ENCODE data around the gene EHBP1L1. TPM values are rescaled to one million over a fixed set of nuclear protein-coding genes. Genes with fewer than 3 reads are reported as not detected.

The EHBP1L1 gene
- polyA plus RNA-seq, 3 donors: 29.6 to 507 (median 42.6) TPM

GRCh38 chr11:65641297-65642013 is 65.6 kb downstream of the EHBP1L1 start:
- intact Hi-C loops (cut with micrococcal nuclease): no loop called here
- H3K4me2 ChIP-seq (replicated peaks; ENCODE audit: extremely low read depth, low read length, poor library complexity, severe bottlenecking): peak overlapping the region; percentile 100
- no peak for TF ChIP-seq CTCF (IDR thresholded peaks at IDR 0.05)
- Mint-ChIP-seq H3K36me3 (peaks cover 40 to 58% of the 10 kb centered on the region in 2 donors), H3K4me1 (peaks cover 56% of the 10 kb centered on the region), H3K9me3 (no peaks in the 10 kb centered on the region), H3K27me3 (ENCODE audit: low read depth in 3 of 3) (no peaks in the 10 kb centered on the region), H3K4me3 (peak overlapping the region; percentile 94), H3K27ac (peak overlapping the region; percentile 86 to 94 (median 90))
- H3K27ac ChIP-seq (ENCODE audit: low read depth in 1 of 2, low read length in 2 of 2): peak overlapping the region; percentile 93 to 98
- peaks cover 78% of the 10 kb centered on the region for H4K20me1 ChIP-seq (ENCODE audit: insufficient read depth, low read length)
- peak overlapping the region; percentile 82 for H3K9ac ChIP-seq (ENCODE audit: insufficient read depth, low read length, poor library complexity, severe bottlenecking)
- peak overlapping the region; percentile 61 to 99 (median 76) for H3K4me3 ChIP-seq (replicated peaks in 1 of 3; ENCODE audit: low read depth in 2 of 3, low read length in 3 of 3)
- DNase-seq: no peak
- 41% methylated on average over 15 of the region's 16 CpGs for WGBS (ENCODE audit: insufficient coverage)
- no peaks in the 10 kb centered on the region for H3K27me3 ChIP-seq (ENCODE audit: control insufficient read depth in 2 of 2, insufficient read depth in 2 of 2, low read length in 2 of 2)
- H2AFZ ChIP-seq (ENCODE audit: insufficient read depth, low read depth, low read length, poor library complexity, severe bottlenecking): peak overlapping the region; percentile 67
- H3K79me2 ChIP-seq (ENCODE audit: insufficient read depth, low read length): peaks cover 78% of the 10 kb centered on the region
- H3K36me3 ChIP-seq (replicated peaks in 1 of 2; ENCODE audit: control insufficient read depth in 1 of 2, insufficient read depth in 2 of 2, low read length in 2 of 2): peaks cover 44 to 49% of the 10 kb centered on the region in 2 donors
- H3K4me1 ChIP-seq (ENCODE audit: control insufficient read depth in 1 of 2, insufficient read depth in 2 of 2, low read length in 2 of 2): peaks cover 44 to 72% of the 10 kb centered on the region in 2 donors
- H3K9me3 ChIP-seq (replicated peaks in 1 of 2; ENCODE audit: control insufficient read depth in 1 of 2, insufficient read depth in 1 of 2, low read length in 2 of 2): no peaks in the 10 kb centered on the region

Small RNA genes within 50 kb of the gene (small RNA-seq; reads per million reads assigned to genes)
- gene AP001362.1 (ENCODE audit: insufficient read length, low read depth) (not detected), gene MIR4690 (ENCODE audit: insufficient read length, low read depth) (not detected)

Other genes starting within 250 kb of the EHBP1L1 start
- 10 to 100 TPM; 35.7 to 39.0 (median 35.9) TPM for gene DPF2, start 242.2 kb upstream of the EHBP1L1 start, polyA plus RNA-seq
- gene TIGD3, start 221.3 kb upstream of the EHBP1L1 start, polyA plus RNA-seq: 1 to 10 TPM; 1.7 to 3.7 (median 2.8) TPM
- gene SLC25A45, start 193.4 kb upstream of the EHBP1L1 start, polyA plus RNA-seq: 10 to 100 TPM in 1 of 3 donors, 1 to 10 TPM in 2; 3.7 to 11.3 (median 4.1) TPM
- gene FRMD8, start 189.4 kb upstream of the EHBP1L1 start, polyA plus RNA-seq: 10 to 100 TPM; 33.7 to 41.2 (median 35.4) TPM
- gene NEAT1, start 153.3 kb upstream of the EHBP1L1 start, polyA plus RNA-seq: 100 to 1,000 TPM in 1 of 3 donors, 1 to 10 TPM in 1, under 1 TPM in 1; 0.90 to 293 (median 1.3) TPM
- 100 to 1,000 TPM; 263 to 815 (median 554) TPM for gene MALAT1, start 77.0 kb upstream of the EHBP1L1 start, polyA plus RNA-seq
- 10 to 100 TPM; 18.6 to 71.6 (median 29.7) TPM for gene SCYL1, start 51.0 kb upstream of the EHBP1L1 start, polyA plus RNA-seq
- gene LTBP3, start 17.7 kb upstream of the EHBP1L1 start, polyA plus RNA-seq: 10 to 100 TPM in 1 of 3 donors, 1 to 10 TPM in 2; 3.4 to 19.4 (median 4.6) TPM
- 10 to 100 TPM; 48.5 to 65.1 (median 56.2) TPM for gene ZNRD2, start 5.6 kb upstream of the EHBP1L1 start, polyA plus RNA-seq
- 100 to 1,000 TPM in 1 of 3 donors, 10 to 100 TPM in 2; 51.3 to 139 (median 70.8) TPM for gene FAM89B, start 3.5 kb upstream of the EHBP1L1 start, polyA plus RNA-seq
- gene KCNK7, start 19.7 kb downstream of the EHBP1L1 start, polyA plus RNA-seq: 1 to 10 TPM in 1 of 3 donors, not detected in 2; 4.3 TPM
- gene MAP3K11, start 38.2 kb downstream of the EHBP1L1 start, polyA plus RNA-seq: 100 to 1,000 TPM in 1 of 3 donors, 10 to 100 TPM in 2; 20.8 to 116 (median 32.0) TPM
- gene PCNX3, start 39.7 kb downstream of the EHBP1L1 start, polyA plus RNA-seq: 10 to 100 TPM in 1 of 3 donors, 1 to 10 TPM in 1, under 1 TPM in 1; 0.58 to 36.4 (median 1.7) TPM
- 100 to 1,000 TPM in 1 of 3 donors, 10 to 100 TPM in 2; 83.4 to 110 (median 86.5) TPM for gene SIPA1, start 62.0 kb downstream of the EHBP1L1 start, polyA plus RNA-seq
- 10 to 100 TPM; 21.3 to 67.9 (median 30.9) TPM for gene RELA, start 86.9 kb downstream of the EHBP1L1 start, polyA plus RNA-seq
- 10 to 100 TPM; 32.5 to 48.7 (median 33.1) TPM for gene KAT5, start 136.2 kb downstream of the EHBP1L1 start, polyA plus RNA-seq
- gene RNASEH2C, start 144.7 kb downstream of the EHBP1L1 start, polyA plus RNA-seq: 100 to 1,000 TPM in 1 of 3 donors, 10 to 100 TPM in 2; 33.3 to 131 (median 95.2) TPM
- 10 to 100 TPM; 33.7 to 46.4 (median 35.1) TPM for gene AP5B1, start 204.9 kb downstream of the EHBP1L1 start, polyA plus RNA-seq
- under 1 TPM in 1 of 3 donors, not detected in 2; 0.08 TPM for gene OVOL1, start 211.0 kb downstream of the EHBP1L1 start, polyA plus RNA-seq